Measurements from ENCODE around the gene GPATCH3.
"Not testable (repeated sequence)": the region's sequence is repeated elsewhere in the genome, so short reads cannot be mapped to it uniquely, and the experiment has no call there.

GPATCH3 gene

GRCh38 chr1:26864610-26865480, 35.4 kb downstream of the GPATCH3 start:
- DNase-seq (ENCODE audit: low read depth in 2 of 2) = peak; percentile 92 to 95

GRCh38 chr1:26863685-26864077, 36.6 kb downstream of the GPATCH3 start:
- DNase-seq (ENCODE audit: low read depth in 2 of 2) = no peak

GRCh38 chr1:26862781-26863684, 37.2 kb downstream of the GPATCH3 start, which contains the start of gene SFN:
Gene SFN, plus strand, starts transcription at chr1:26863149. Its CDS starts 64 bp downstream, at chr1:26863213.
- DNase-seq (ENCODE audit: low read depth in 2 of 2) = no peak

- no peak for DNase-seq (ENCODE audit: low read depth in 2 of 2)
Measured at GRCh38 chr1:26861889-26862378, 38.3 kb downstream of the GPATCH3 start.

GRCh38 chr1:26861286-26861701, 39.0 kb downstream of the GPATCH3 start:
- no peak for DNase-seq (ENCODE audit: low read depth in 2 of 2)

- DNase-seq (ENCODE audit: low read depth in 2 of 2) = no peak
Measured at GRCh38 chr1:26858891-26859640, 41.2 kb downstream of the GPATCH3 start.

GRCh38 chr1:26858160-26858559, 42.1 kb downstream of the GPATCH3 start:
- DNase-seq (ENCODE audit: low read depth in 2 of 2) = no peak

GRCh38 chr1:26857473-26858060, 42.7 kb downstream of the GPATCH3 start:
- no peak for DNase-seq (ENCODE audit: low read depth in 2 of 2)

GRCh38 chr1:26856604-26857469, 43.4 kb downstream of the GPATCH3 start:
- no peak for DNase-seq (ENCODE audit: low read depth in 2 of 2)

- DNase-seq (ENCODE audit: low read depth in 2 of 2) = no peak
Measured at GRCh38 chr1:26856181-26856580, 44.1 kb downstream of the GPATCH3 start.

GRCh38 chr1:26855636-26856035, 44.6 kb downstream of the GPATCH3 start:
- no peak for DNase-seq (ENCODE audit: low read depth in 2 of 2)

- no peak for DNase-seq (ENCODE audit: low read depth in 2 of 2)
Measured at GRCh38 chr1:26854906-26855305, 45.4 kb downstream of the GPATCH3 start.

GRCh38 chr1:26853600-26853999, 46.7 kb downstream of the GPATCH3 start:
- no peak for DNase-seq (ENCODE audit: low read depth in 2 of 2)

GRCh38 chr1:26853156-26853555, 47.1 kb downstream of the GPATCH3 start:
- peak in 1 of 2 experiments; percentile 21 for DNase-seq (ENCODE audit: low read depth in 2 of 2)

GRCh38 chr1:26852701-26853100, 47.6 kb downstream of the GPATCH3 start:
- no peak for DNase-seq (ENCODE audit: low read depth in 2 of 2)

GRCh38 chr1:26851106-26851684, 49.1 kb downstream of the GPATCH3 start:
- no peak for DNase-seq (ENCODE audit: low read depth in 2 of 2)

GRCh38 chr1:26848941-26849774, 51.1 kb downstream of the GPATCH3 start:
- DNase-seq (ENCODE audit: low read depth in 2 of 2) = no peak

GRCh38 chr1:26848499-26848898, 51.8 kb downstream of the GPATCH3 start:
- no peak for DNase-seq (ENCODE audit: low read depth in 2 of 2)

- DNase-seq (ENCODE audit: low read depth in 2 of 2) = not testable (repeated sequence)
Measured at GRCh38 chr1:26847826-26848225, 52.4 kb downstream of the GPATCH3 start.
